GM19438 (cell line): ENCODE data around the gene SEC31A.
"Not testable (repeated sequence)": the region's sequence is repeated elsewhere in the genome, so short reads cannot be mapped to it uniquely, and the experiment has no call there.

Experiments used
- ATAC-seq: cut with Tn5 transposase; IDR thresholded peaks from one replicate; pipeline ENCODE4 v1.9.1; 2021; ENCODE audit warnings: low read depth; ENCODE audit not compliant: unreplicated experiment

SEC31A gene

GRCh38 chr4:82893942-82894341 lies 3.0 kb upstream of the SEC31A start:
- no peak for ATAC-seq

- ATAC-seq: no peak
These were observed 1.5 kb upstream of the SEC31A start for GRCh38 chr4:82892467-82892802.

GRCh38 chr4:82891707-82892466 lies 934 bp upstream of the SEC31A start:
- ATAC-seq: no peak

GRCh38 chr4:82890528-82890900 lies 439 bp downstream of the SEC31A start:
- ATAC-seq: no peak

GRCh38 chr4:82889287-82889686 lies 1.7 kb downstream of the SEC31A start:
- ATAC-seq: no peak

- ATAC-seq: no peak
These were observed 4.6 kb downstream of the SEC31A start for GRCh38 chr4:82886147-82886942.

- ATAC-seq: no peak
These were observed 5.5 kb downstream of the SEC31A start for GRCh38 chr4:82885410-82885809.

- ATAC-seq: no peak
These were observed 22.4 kb downstream of the SEC31A start for GRCh38 chr4:82868572-82868971.

GRCh38 chr4:82866706-82867385 lies 24.1 kb downstream of the SEC31A start:
- ATAC-seq: no peak

GRCh38 chr4:82866033-82866432 lies 24.9 kb downstream of the SEC31A start:
- ATAC-seq: not testable (repeated sequence)

- ATAC-seq: no peak
These were observed 25.4 kb downstream of the SEC31A start for GRCh38 chr4:82865592-82865991.

GRCh38 chr4:82864336-82864979 lies 26.5 kb downstream of the SEC31A start:
- ATAC-seq: no peak

GRCh38 chr4:82861529-82861928 lies 29.4 kb downstream of the SEC31A start:
- ATAC-seq: no peak

GRCh38 chr4:82860487-82860886 lies 30.5 kb downstream of the SEC31A start:
- not testable (repeated sequence) for ATAC-seq

GRCh38 chr4:82852751-82853285 lies 38.1 kb downstream of the SEC31A start:
- no peak for ATAC-seq

GRCh38 chr4:82851885-82852750 lies 38.8 kb downstream of the SEC31A start:
- no peak for ATAC-seq

- no peak for ATAC-seq
These were observed 39.6 kb downstream of the SEC31A start for GRCh38 chr4:82851318-82851717.

- ATAC-seq: no peak
These were observed 40.3 kb downstream of the SEC31A start for GRCh38 chr4:82850684-82851083.

GRCh38 chr4:82848706-82849105 lies 42.2 kb downstream of the SEC31A start:
- ATAC-seq: no peak

GRCh38 chr4:82842593-82842992 lies 48.4 kb downstream of the SEC31A start:
- ATAC-seq: no peak
